GM19324 (cell line): ENCODE results near the gene POMT1.
"Not testable (repeated sequence)": the region's sequence is repeated elsewhere in the genome, so short reads cannot be mapped to it uniquely, and the experiment has no call there.

Experiments used
- ATAC-seq: cut with Tn5 transposase; IDR thresholded peaks from one replicate; pipeline ENCODE4 v1.9.1; 2021; ENCODE audit warnings: mild to moderate bottlenecking, moderate library complexity; ENCODE audit not compliant: unreplicated experiment, low FRiP score

POMT1 gene

DNA sequence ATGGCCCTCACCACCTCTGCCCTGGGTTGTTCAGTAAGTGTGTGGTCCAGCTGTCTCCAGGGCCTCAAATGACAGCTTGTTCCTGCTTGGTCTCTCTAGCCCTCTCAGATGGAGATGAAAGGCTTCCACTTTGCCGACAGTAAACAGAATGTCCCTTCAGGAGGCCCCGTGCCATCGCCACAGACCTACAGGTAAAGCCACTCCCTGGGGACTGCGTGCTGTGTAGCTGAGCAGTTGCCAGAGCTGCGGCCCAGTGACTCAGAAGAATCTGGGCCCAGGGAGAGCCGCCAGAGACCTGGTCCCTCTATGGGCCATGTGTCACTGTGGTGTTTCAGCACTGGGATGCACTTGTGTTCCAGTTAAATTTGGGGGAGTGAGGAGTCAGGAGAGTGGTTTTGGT, 10.6 kb upstream of the POMT1 start:
- ATAC-seq: no peak

- ATAC-seq: no peak
Observed at GRCh38 chr9:131494296-131494870, 8.3 kb upstream of the POMT1 start.

DNA sequence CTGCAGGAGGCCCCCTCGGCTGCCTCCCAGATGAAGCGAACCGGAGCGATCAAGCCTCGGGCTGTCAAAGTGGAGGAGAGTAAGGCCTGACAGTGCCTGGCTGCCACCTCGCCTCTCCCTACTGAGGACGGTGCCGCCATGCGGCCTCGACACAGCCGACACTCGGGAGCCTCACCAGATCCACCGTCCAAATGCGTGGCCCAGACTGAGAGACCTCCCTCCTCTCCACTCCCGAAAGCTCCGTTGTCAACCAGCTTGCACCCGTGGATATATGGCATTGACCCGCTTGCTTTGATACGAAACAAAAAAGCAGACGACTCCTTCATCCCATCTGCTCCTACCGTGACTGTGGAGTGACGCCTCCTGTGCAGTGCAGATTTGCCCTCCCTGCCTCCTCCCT, 6.9 kb upstream of the POMT1 start:
- no peak for ATAC-seq

- no peak for ATAC-seq
Observed at GRCh38 chr9:131496844-131497405, 5.8 kb upstream of the POMT1 start.

- ATAC-seq: no peak
Observed at GRCh38 chr9:131499254-131499767, 3.4 kb upstream of the POMT1 start.

GRCh38 chr9:131500377-131500776, 2.3 kb upstream of the POMT1 start:
- ATAC-seq: no peak

DNA sequence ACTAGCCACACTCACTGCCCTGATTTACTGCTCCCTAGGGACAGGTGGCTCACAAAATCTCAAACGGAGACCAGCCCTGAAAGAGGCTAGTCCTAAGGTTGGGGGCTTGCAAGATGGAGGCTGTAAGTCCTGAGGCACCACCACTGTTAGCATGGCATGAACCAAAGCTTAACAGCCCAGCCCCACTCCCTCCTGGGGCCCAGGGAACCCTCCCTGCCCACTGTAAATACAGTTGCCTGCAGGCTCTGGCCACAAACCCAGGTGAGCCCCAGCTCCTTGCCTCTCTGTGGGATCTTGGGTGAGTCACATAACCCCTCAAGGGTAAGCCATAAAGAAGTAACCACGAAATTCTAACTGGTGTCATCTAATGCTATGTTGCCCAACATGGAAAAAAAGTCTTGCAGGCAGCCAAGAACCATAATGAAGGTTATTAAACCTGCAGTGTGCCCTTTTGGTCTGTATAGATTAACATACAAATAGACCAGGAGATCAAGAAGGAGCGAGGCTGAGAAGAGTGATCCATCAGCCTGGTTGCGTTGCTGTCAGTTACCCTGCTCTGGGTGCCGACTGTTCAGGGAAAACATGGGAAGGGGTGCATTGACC, 1.7 kb upstream of the POMT1 start:
- no peak for ATAC-seq

DNA sequence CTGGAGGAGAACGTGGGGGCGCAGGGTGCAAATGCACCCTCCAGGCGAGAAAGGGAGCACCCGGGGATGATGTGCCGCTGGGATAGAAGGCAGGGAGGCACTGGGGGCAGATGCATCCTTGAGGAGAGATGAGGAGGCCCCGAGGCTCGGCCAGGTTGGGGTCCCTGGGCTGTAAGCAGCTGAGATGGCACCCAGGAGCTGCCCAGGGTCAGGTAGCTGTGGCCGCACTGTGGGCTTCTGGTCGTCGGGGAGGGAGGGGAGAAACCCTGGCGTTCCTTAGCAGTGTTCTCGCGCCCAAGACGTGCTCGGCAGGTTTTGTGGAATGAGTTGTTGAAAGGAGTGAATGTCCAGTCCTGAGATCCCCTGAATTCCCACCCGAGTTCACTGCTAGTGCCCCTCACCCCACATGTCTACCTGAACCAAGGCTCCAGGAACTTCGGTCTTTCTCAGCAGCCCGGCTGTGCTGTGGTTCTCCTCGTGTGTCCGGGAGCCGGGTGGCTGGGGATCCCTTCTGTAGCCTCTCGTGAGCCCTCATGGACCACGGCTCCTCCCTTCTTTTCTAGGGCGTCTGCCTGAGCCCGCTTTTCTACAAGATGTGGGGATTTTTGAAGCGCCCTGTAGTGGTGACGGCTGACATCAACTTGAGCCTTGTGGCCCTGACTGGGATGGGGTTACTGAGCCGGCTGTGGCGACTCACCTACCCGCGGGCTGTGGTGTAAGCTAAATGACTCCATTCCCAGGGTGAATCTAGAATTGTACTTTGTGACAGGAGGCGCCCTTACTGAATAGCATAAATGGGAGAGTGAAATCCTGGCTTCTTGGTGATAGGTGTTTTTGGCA, 1.1 kb downstream of the POMT1 start:
- ATAC-seq: no peak

DNA sequence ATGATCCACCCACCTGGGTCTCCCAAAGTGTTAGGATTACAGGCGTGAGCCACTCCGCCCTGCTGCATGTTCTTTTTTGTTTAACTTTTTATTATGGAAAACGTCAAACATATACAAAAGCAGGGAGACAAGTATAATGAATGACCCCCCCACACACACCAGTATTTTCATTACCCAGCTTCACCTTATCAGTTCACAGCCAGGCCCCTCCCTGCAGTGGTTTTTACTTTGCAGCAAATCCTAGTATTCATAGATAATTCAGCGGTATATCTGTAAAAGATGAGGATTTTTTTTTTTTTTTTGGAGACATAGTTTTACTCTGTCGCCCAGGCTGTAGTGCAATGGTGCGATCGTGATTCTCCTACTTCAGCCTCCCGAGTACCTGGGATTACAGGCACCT, 2.3 kb downstream of the POMT1 start:
- ATAC-seq: no peak

GRCh38 chr9:131511416-131511815, 8.7 kb downstream of the POMT1 start:
- no peak for ATAC-seq

DNA sequence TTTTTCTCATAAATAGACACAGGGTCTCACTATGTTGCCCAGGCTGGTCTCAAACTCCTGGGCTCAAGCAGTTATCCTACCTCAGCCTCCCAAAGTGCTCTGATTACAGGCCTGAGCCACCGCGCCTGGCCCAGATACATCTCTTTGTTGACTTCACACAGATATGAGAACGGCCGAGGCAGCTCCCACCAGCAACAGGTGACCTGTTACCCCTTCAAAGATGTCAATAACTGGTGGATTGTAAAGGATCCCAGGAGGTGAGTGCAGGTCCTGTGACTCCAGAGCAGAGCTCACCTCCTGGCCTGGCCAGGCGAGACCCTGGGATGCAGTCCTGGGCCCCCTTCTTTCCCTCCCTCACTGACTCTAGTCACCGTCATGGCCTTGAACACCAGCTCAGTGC, 9.2 kb downstream of the POMT1 start:
- no peak for ATAC-seq

DNA sequence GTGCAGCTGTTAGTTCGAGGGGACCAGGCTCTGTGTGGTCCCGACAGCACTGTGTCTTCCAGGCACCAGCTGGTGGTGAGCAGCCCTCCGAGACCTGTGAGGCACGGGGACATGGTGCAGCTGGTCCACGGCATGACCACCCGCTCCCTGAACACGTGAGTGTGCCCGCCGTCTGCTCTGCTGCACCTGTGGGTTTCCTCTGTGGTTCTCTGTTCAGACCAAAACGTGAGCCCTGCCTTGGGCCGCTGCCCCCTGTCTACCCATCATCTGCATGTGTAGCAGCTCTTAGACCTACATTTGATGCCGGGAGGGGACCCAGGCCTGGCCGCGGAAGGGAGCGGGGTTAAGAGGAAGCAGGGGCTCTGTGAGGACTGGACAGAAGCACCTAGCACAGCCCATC, 10.5 kb downstream of the POMT1 start:
- no peak for ATAC-seq

GRCh38 chr9:131515559-131516031, 12.9 kb downstream of the POMT1 start:
- ATAC-seq: not testable (repeated sequence)

- no peak for ATAC-seq
Observed at GRCh38 chr9:131516100-131516499, 13.4 kb downstream of the POMT1 start.

GRCh38 chr9:131516930-131517329, 14.2 kb downstream of the POMT1 start:
- ATAC-seq: no peak

DNA sequence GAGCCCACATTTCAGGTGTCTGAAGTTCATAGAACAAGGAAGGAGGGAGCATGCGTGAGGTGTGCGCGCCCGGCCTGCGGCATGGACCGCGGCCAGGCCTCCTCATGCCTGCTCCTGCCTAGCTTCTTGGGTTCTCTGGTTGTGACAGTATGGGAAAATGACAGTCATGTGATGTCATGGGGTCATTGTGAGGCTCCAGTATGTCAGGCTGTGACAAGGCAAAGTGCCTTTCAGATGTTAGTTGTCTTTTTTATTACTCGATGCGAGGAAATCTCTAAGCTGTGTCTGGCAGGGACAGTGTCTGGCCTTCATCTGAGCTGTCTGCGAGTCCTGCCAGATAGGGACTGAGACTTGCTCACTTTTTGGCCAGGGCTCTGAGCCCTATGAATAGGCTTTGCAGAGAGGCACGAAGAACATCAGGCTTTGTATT, 15.1 kb downstream of the POMT1 start:
- no peak for ATAC-seq

- no peak for ATAC-seq
Observed at GRCh38 chr9:131518553-131518952, 15.8 kb downstream of the POMT1 start.

GRCh38 chr9:131520503-131520902, 17.8 kb downstream of the POMT1 start:
- no peak for ATAC-seq

- no peak for ATAC-seq
Observed at GRCh38 chr9:131521203-131521602, 18.5 kb downstream of the POMT1 start.

DNA sequence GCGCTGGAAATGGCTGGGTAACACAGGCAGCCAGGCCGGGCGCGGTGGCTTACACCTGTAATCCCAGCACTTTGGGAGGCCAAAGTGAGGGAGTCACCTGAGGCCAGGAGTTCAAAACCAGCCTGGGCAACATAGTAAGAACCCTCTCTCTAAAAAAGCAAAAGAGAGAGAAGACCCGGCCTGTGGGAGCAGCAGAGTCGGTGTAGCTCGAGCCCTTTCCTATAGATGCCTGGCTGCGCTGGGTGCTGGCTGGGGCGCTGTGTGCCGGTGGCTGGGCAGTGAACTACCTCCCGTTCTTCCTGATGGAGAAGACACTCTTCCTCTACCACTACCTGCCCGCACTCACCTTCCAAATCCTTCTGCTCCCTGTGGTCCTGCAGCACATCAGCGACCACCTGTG, 19.1 kb downstream of the POMT1 start:
- no peak for ATAC-seq
